GM19023 (cell line): ENCODE results near the gene AMMECR1L.
A peak's percentile ranks its signal among the peaks of the same experiment; 100 is the strongest.

ENCODE experiments used
- ATAC-seq: cut with Tn5 transposase; IDR thresholded peaks from one replicate; pipeline ENCODE4 v1.9.1; 2021; ENCODE audit warnings: mild to moderate bottlenecking, moderate library complexity; ENCODE audit not compliant: unreplicated experiment

Gene AMMECR1L

GRCh38 chr2:127887082-127887775, 1.5 kb upstream of the AMMECR1L start:
- ATAC-seq: no peak

GRCh38 chr2:127886593-127886935, 808 bp upstream of the AMMECR1L start:
- peak; percentile 32 for ATAC-seq

GRCh38 chr2:127884861-127885740, 655 bp downstream of the AMMECR1L start:
- peak; percentile 18 for ATAC-seq

- ATAC-seq: no peak
Measured at GRCh38 chr2:127884436-127884835, 1.3 kb downstream of the AMMECR1L start.

GRCh38 chr2:127879899-127880298, 5.9 kb downstream of the AMMECR1L start:
- no peak for ATAC-seq

GRCh38 chr2:127877626-127878025, 8.1 kb downstream of the AMMECR1L start:
- no peak for ATAC-seq

- ATAC-seq: no peak
Measured at GRCh38 chr2:127877136-127877535, 8.6 kb downstream of the AMMECR1L start.

- no peak for ATAC-seq
Measured at GRCh38 chr2:127874378-127875269, 11.1 kb downstream of the AMMECR1L start.

GRCh38 chr2:127873707-127874303, 12.0 kb downstream of the AMMECR1L start:
- ATAC-seq: no peak

GRCh38 chr2:127872354-127872753, 13.4 kb downstream of the AMMECR1L start:
- no peak for ATAC-seq

GRCh38 chr2:127865926-127866325, 19.8 kb downstream of the AMMECR1L start:
- no peak for ATAC-seq

- ATAC-seq: no peak
Measured at GRCh38 chr2:127864877-127865276, 20.9 kb downstream of the AMMECR1L start.

- no peak for ATAC-seq
Measured at GRCh38 chr2:127862228-127862627, 23.5 kb downstream of the AMMECR1L start.

GRCh38 chr2:127860130-127860529, 25.6 kb downstream of the AMMECR1L start:
- ATAC-seq: no peak

GRCh38 chr2:127859712-127860085, 26.1 kb downstream of the AMMECR1L start:
- no peak for ATAC-seq

GRCh38 chr2:127857265-127857808, 28.4 kb downstream of the AMMECR1L start:
- no peak for ATAC-seq

- no peak for ATAC-seq
Measured at GRCh38 chr2:127853671-127854070, 32.1 kb downstream of the AMMECR1L start.

GRCh38 chr2:127852388-127852787, 33.4 kb downstream of the AMMECR1L start:
- ATAC-seq: no peak

GRCh38 chr2:127847931-127848330, 37.8 kb downstream of the AMMECR1L start:
- ATAC-seq: no peak

GRCh38 chr2:127844973-127845372, 40.8 kb downstream of the AMMECR1L start:
- no peak for ATAC-seq

- no peak for ATAC-seq
Measured at GRCh38 chr2:127843677-127844076, 42.1 kb downstream of the AMMECR1L start.
